GM11168 (cell line): ENCODE measurements around the gene TBC1D24.

Experiments
- in situ Hi-C: fragments of 300-500 bp; cut with MboI; formaldehyde crosslinking; loops from one replicate; pipeline ENCODE4 v1.12.0; 2022; ENCODE audit warnings: low sequenced_read_pairs; ENCODE audit not compliant: unreplicated experiment

TBC1D24 gene

GRCh38 chr16:2511128-2511800 lies 36.3 kb downstream of the TBC1D24 start:
- in situ Hi-C loops = no loop called here

GRCh38 chr16:2511996-2512734 lies 37.2 kb downstream of the TBC1D24 start:
- in situ Hi-C loops = no loop called here

GRCh38 chr16:2512735-2513404 lies 37.9 kb downstream of the TBC1D24 start:
- in situ Hi-C loops = no loop called here

- in situ Hi-C loops = no loop called here
Measured at GRCh38 chr16:2513405-2514332, 38.7 kb downstream of the TBC1D24 start, which contains the start of gene ATP6V0C. ATP6V0C (plus strand) TSS chr16:2513952; CDS start chr16:2514104, 152 bp downstream.

- in situ Hi-C loops = no loop called here
Measured at GRCh38 chr16:2514333-2515179, 39.6 kb downstream of the TBC1D24 start.

- in situ Hi-C loops = no loop called here
Measured at GRCh38 chr16:2515180-2515851, 40.4 kb downstream of the TBC1D24 start.

GRCh38 chr16:2516391-2517240 lies 41.7 kb downstream of the TBC1D24 start:
- in situ Hi-C loops = no loop called here

- in situ Hi-C loops = no loop called here
Measured at GRCh38 chr16:2517954-2518605, 43.2 kb downstream of the TBC1D24 start.

- in situ Hi-C loops = no loop called here
Measured at GRCh38 chr16:2518823-2519710, 44.1 kb downstream of the TBC1D24 start.

- in situ Hi-C loops = no loop called here
Measured at GRCh38 chr16:2519711-2520080, 44.8 kb downstream of the TBC1D24 start.

- in situ Hi-C loops = no loop called here
Measured at GRCh38 chr16:2520097-2520783, 45.3 kb downstream of the TBC1D24 start, which contains the start of gene AMDHD2. AMDHD2 (plus strand) TSS chr16:2520371; CDS start chr16:2520459, 88 bp downstream.

GRCh38 chr16:2520784-2521531 lies 46.0 kb downstream of the TBC1D24 start:
- in situ Hi-C loops = no loop called here

GRCh38 chr16:2523801-2524231 lies 48.9 kb downstream of the TBC1D24 start:
- in situ Hi-C loops = no loop called here

GRCh38 chr16:2524339-2524938 lies 49.5 kb downstream of the TBC1D24 start:
- in situ Hi-C loops = no loop called here

GRCh38 chr16:2526135-2526534 lies 51.2 kb downstream of the TBC1D24 start:
- in situ Hi-C loops = no loop called here
